ENCODE results near the gene ENHO.

The ENHO gene

DNA sequence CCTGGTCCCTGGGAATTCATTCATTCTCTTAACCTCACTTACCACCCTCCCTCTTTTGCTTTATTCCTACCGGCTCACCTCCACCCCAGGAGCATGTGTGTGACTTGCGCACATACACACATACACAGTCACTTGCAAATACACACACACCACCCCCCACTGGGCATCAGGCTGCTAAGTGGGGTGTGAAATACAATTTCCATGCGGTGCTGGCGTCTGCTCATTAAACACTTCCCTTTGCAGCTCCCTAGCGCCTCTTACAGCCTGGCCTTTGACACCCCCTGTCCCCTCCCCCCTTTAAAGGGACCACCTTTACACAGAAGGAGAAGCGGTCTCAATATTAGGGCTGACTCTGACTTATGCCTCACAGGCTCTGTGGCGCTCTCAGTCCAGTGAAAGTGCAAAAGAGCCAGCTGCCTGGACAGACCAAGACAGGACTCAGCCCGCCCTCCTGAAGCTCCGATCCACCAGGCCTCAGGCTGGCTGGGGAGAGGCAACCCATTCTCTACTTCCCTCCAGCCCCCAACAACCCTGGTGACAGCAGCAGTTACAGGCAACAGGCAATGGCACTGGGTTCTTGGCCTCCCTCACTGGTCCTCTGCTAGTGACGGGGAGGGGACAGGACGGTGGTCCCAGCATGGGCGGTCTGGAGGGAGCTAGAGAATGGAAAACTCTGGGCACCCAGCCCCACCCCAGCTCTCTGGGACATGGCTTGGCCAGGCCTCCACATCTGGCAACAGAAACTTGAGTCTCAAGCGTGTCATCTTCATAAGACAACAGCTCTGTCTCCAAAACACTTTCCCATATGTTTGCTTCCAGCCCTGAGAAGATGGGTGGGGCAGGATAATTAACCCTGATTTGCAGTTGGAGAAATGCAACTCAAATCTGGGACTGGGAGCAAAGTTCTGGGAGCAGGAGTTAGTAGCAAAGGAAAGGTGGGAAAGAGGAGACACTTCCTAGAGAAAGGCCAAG is 12.0 kb downstream of the ENHO start:
- no peaks in the 10 kb centered on the region for H3K9me2 ChIP-seq (replicated peaks; ENCODE audit: control insufficient read depth, low read length)
- no peaks in the 10 kb centered on the region for H3K36me3 ChIP-seq (ENCODE audit: control insufficient read depth, low read length)
- H3K9me3 ChIP-seq (ENCODE audit: control insufficient read depth, insufficient read depth, low read length) = no peaks in the 10 kb centered on the region
- no peaks in the 10 kb centered on the region for H3F3A ChIP-seq (ENCODE audit: control insufficient read depth, insufficient read depth)
- H3K27ac ChIP-seq (ENCODE audit: low read depth, low read length) = no peak overlapping the region
- TF ChIP-seq EZH2phosphoT487 (IDR thresholded peaks at IDR 0.05; ENCODE audit: borderline replicate concordance, low read length) = no peak
- TF ChIP-seq, protein P1, sequence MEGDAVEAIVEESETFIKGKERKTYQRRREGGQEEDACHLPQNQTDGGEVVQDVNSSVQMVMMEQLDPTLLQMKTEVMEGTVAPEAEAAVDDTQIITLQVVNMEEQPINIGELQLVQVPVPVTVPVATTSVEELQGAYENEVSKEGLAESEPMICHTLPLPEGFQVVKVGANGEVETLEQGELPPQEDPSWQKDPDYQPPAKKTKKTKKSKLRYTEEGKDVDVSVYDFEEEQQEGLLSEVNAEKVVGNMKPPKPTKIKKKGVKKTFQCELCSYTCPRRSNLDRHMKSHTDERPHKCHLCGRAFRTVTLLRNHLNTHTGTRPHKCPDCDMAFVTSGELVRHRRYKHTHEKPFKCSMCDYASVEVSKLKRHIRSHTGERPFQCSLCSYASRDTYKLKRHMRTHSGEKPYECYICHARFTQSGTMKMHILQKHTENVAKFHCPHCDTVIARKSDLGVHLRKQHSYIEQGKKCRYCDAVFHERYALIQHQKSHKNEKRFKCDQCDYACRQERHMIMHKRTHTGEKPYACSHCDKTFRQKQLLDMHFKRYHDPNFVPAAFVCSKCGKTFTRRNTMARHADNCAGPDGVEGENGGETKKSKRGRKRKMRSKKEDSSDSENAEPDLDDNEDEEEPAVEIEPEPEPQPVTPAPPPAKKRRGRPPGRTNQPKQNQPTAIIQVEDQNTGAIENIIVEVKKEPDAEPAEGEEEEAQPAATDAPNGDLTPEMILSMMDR (IDR thresholded peaks at IDR 0.05; ENCODE audit: low read depth, low read length, poor library complexity, severe bottlenecking) = no peak
- H3K27me3 ChIP-seq (ENCODE audit: control insufficient read depth, low read length) = no peaks in the 10 kb centered on the region
- H3K4me2 ChIP-seq (ENCODE audit: low read length) = no peak overlapping the region
- H4K20me1 ChIP-seq (ENCODE audit: control insufficient read depth, insufficient read depth, low read depth, low read length) = no peaks in the 10 kb centered on the region
- no peak overlapping the region for H3K4me3 ChIP-seq (ENCODE audit: low read length)
- H3K4me1 ChIP-seq (ENCODE audit: control insufficient read depth, low read length) = peaks cover 10% of the 10 kb centered on the region
- no peaks in the 10 kb centered on the region for H3K79me2 ChIP-seq (ENCODE audit: control insufficient read depth, low read length)

GRCh38 chr9:34508951-34509350 is 13.8 kb downstream of the ENHO start:
- Histone ChIP-seq H3F3A (ENCODE audit: control insufficient read depth, insufficient read depth) (no peaks in the 10 kb centered on the region), H3K4me3 (ENCODE audit: low read length) (no peak overlapping the region), H3K4me1 (ENCODE audit: control insufficient read depth, low read length) (peaks cover 10% of the 10 kb centered on the region), H3K9me3 (ENCODE audit: control insufficient read depth, insufficient read depth, low read length) (no peaks in the 10 kb centered on the region), H4K20me1 (ENCODE audit: control insufficient read depth, insufficient read depth, low read depth, low read length) (no peaks in the 10 kb centered on the region), H3K36me3 (ENCODE audit: control insufficient read depth, low read length) (no peaks in the 10 kb centered on the region), H3K9me2 (replicated peaks; ENCODE audit: control insufficient read depth, low read length) (no peaks in the 10 kb centered on the region), H3K4me2 (ENCODE audit: low read length) (no peak overlapping the region), H3K27ac (ENCODE audit: low read depth, low read length) (no peak overlapping the region), H3K79me2 (ENCODE audit: control insufficient read depth, low read length) (no peaks in the 10 kb centered on the region), H3K27me3 (ENCODE audit: control insufficient read depth, low read length) (no peaks in the 10 kb centered on the region)
- no peak for TF ChIP-seq EZH2phosphoT487 (IDR thresholded peaks at IDR 0.05; ENCODE audit: borderline replicate concordance, low read length)

- Histone ChIP-seq H3F3A (ENCODE audit: control insufficient read depth, insufficient read depth) (no peaks in the 10 kb centered on the region), H3K4me2 (ENCODE audit: low read length) (no peak overlapping the region), H3K36me3 (ENCODE audit: control insufficient read depth, low read length) (no peaks in the 10 kb centered on the region), H3K4me1 (ENCODE audit: control insufficient read depth, low read length) (peaks cover 5% of the 10 kb centered on the region), H3K9me3 (ENCODE audit: control insufficient read depth, insufficient read depth, low read length) (no peaks in the 10 kb centered on the region), H3K9me2 (replicated peaks; ENCODE audit: control insufficient read depth, low read length) (no peaks in the 10 kb centered on the region), H3K27ac (ENCODE audit: low read depth, low read length) (no peak overlapping the region), H3K4me3 (ENCODE audit: low read length) (no peak overlapping the region), H3K79me2 (ENCODE audit: control insufficient read depth, low read length) (no peaks in the 10 kb centered on the region), H3K27me3 (ENCODE audit: control insufficient read depth, low read length) (peaks cover 2% of the 10 kb centered on the region; the same call in 1 of the 2 replicates), H4K20me1 (ENCODE audit: control insufficient read depth, insufficient read depth, low read depth, low read length) (no peaks in the 10 kb centered on the region)
- TF ChIP-seq, protein P1 (IDR thresholded peaks at IDR 0.05; ENCODE audit: low read depth, low read length, poor library complexity, severe bottlenecking) = no peak
- TF ChIP-seq EZH2phosphoT487 (IDR thresholded peaks at IDR 0.05; ENCODE audit: borderline replicate concordance, low read length) = no peak
These were observed 14.3 kb downstream of the ENHO start for GRCh38 chr9:34508463-34508862.

- H3K27ac ChIP-seq (ENCODE audit: low read depth, low read length) = no peak overlapping the region
- H3K27me3 ChIP-seq (ENCODE audit: control insufficient read depth, low read length) = peaks cover 2% of the 10 kb centered on the region; the same call in 1 of the 2 replicates
- TF ChIP-seq EZH2phosphoT487 (IDR thresholded peaks at IDR 0.05; ENCODE audit: borderline replicate concordance, low read length) = no peak
- H3K9me2 ChIP-seq (replicated peaks; ENCODE audit: control insufficient read depth, low read length) = no peaks in the 10 kb centered on the region
- no peaks in the 10 kb centered on the region for H3K9me3 ChIP-seq (ENCODE audit: control insufficient read depth, insufficient read depth, low read length)
- H3F3A ChIP-seq (ENCODE audit: control insufficient read depth, insufficient read depth) = no peaks in the 10 kb centered on the region
- no peaks in the 10 kb centered on the region for H4K20me1 ChIP-seq (ENCODE audit: control insufficient read depth, insufficient read depth, low read depth, low read length)
- H3K4me1 ChIP-seq (ENCODE audit: control insufficient read depth, low read length) = no peaks in the 10 kb centered on the region
- H3K79me2 ChIP-seq (ENCODE audit: control insufficient read depth, low read length) = no peaks in the 10 kb centered on the region
- no peaks in the 10 kb centered on the region for H3K36me3 ChIP-seq (ENCODE audit: control insufficient read depth, low read length)
- H3K4me3 ChIP-seq (ENCODE audit: low read length) = no peak overlapping the region
- no peak overlapping the region for H3K4me2 ChIP-seq (ENCODE audit: low read length)
These were observed 14.8 kb downstream of the ENHO start for GRCh38 chr9:34507966-34508365.

All from DOHH2 (cell line).